Measurements from ENCODE around the gene PDHX.
A peak's percentile ranks its signal among the peaks of the same experiment; 100 is the strongest.

The PDHX gene

GRCh38 chr11:34957606-34958005, 41.2 kb downstream of the PDHX start:
- DNase-seq (ENCODE audit: low read depth), result no peak

GRCh38 chr11:34959770-34960169, 43.4 kb downstream of the PDHX start:
- DNase-seq (ENCODE audit: low read depth), result no peak

GRCh38 chr11:34960277-34960676, 43.9 kb downstream of the PDHX start:
- DNase-seq (ENCODE audit: low read depth), result no peak

GRCh38 chr11:34962034-34962433, 45.6 kb downstream of the PDHX start:
- peak; percentile 11 for DNase-seq (ENCODE audit: low read depth)

GRCh38 chr11:34963351-34963750, 46.9 kb downstream of the PDHX start:
- DNase-seq (ENCODE audit: low read depth), result no peak

GRCh38 chr11:34964610-34965331, 48.4 kb downstream of the PDHX start:
- DNase-seq (ENCODE audit: low read depth), result no peak

- DNase-seq (ENCODE audit: low read depth), result no peak
These were observed 52.4 kb downstream of the PDHX start for GRCh38 chr11:34968862-34969261.

GRCh38 chr11:34970033-34970432, 53.6 kb downstream of the PDHX start:
- DNase-seq (ENCODE audit: low read depth), result no peak

- DNase-seq (ENCODE audit: low read depth), result no peak
These were observed 54.1 kb downstream of the PDHX start for GRCh38 chr11:34970480-34970879.

- DNase-seq (ENCODE audit: low read depth), result no peak
These were observed 55.5 kb downstream of the PDHX start for GRCh38 chr11:34971928-34972327.

- DNase-seq (ENCODE audit: low read depth), result no peak
These were observed 55.9 kb downstream of the PDHX start for GRCh38 chr11:34972366-34972765.

- DNase-seq (ENCODE audit: low read depth), result peak; percentile 93
These were observed 56.5 kb downstream of the PDHX start for GRCh38 chr11:34972892-34973291.

- DNase-seq (ENCODE audit: low read depth), result no peak
These were observed 59.1 kb downstream of the PDHX start for GRCh38 chr11:34975482-34975881.

- DNase-seq (ENCODE audit: low read depth), result no peak
These were observed 60.2 kb downstream of the PDHX start for GRCh38 chr11:34976496-34977088.

- DNase-seq (ENCODE audit: low read depth), result peak; percentile 88
These were observed 60.9 kb downstream of the PDHX start for GRCh38 chr11:34977089-34977912.

- no peak for DNase-seq (ENCODE audit: low read depth)
These were observed 62.1 kb downstream of the PDHX start for GRCh38 chr11:34978236-34979191.

GRCh38 chr11:34984514-34984913, 68.1 kb downstream of the PDHX start:
- DNase-seq (ENCODE audit: low read depth), result no peak

GRCh38 chr11:34986883-34987520, 70.6 kb downstream of the PDHX start:
- no peak for DNase-seq (ENCODE audit: low read depth)

GRCh38 chr11:34987617-34988016, 71.2 kb downstream of the PDHX start:
- DNase-seq (ENCODE audit: low read depth), result no peak

- peak; percentile 84 for DNase-seq (ENCODE audit: low read depth)
These were observed 72.2 kb downstream of the PDHX start for GRCh38 chr11:34988294-34989255.
